M059J (cell line): ENCODE data around the gene C17orf67. TPM values are rescaled to one million over a fixed set of nuclear protein-coding genes. Genes with fewer than 3 reads are reported as not detected.
A peak's percentile ranks its signal among the peaks of the same experiment; 100 is the strongest.

Experiments
- DNase-seq: peaks from one replicate; pipeline ENCODE4 v3.0.0-alpha.2; 2012; ENCODE audit warnings: low read depth
- total RNA-seq: library from RNA; depleted of rRNA; stranded (reverse); fragments of >200 nt; shearing (Covaris generic); gene quantifications from 2 replicates; pipeline ENCODE4 v1.2.3, GENCODE V29; 2014

Gene C17orf67
- total RNA-seq, 1 experiment from 2014 or later: 0.32 TPM

DNA sequence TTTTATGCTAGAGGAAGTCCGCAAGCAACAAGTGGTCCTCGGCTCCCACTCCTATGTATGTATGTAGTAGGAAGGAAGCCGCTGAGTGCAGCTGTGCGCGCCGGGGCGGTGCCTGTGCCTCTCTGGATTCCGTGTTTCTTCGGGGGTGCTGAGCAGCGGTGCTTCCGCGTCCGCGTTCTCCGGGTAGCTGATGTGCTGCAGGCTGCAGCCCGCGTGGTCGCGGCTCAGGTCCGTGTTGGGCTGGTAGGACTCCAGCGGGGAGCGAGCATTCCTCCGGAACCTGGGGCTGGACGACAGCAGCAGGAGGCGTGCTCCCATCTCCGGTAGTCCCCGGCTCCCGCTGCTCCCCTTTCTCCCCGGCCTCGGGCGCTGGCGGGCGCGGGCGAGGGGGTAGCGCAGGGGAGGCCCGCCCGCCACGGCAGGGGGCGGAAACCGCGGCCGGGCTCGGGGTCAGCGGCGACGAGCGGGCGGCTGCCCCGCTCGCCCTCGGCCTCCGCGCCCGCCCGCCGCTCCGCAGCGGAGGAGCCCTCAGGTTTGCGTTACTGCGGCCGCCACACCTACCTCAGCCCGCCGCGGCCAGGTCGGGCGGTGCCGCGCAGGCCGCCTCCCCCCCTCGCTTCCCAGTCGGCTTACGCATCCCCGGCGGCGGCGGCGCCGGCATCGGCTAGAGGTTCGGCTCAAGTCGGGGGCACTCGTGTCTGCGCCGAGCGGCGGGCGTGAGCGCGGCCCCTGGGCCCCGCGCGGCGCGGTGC, 487 bp downstream of the C17orf67 start:
- peak; percentile 65 for DNase-seq

DNA sequence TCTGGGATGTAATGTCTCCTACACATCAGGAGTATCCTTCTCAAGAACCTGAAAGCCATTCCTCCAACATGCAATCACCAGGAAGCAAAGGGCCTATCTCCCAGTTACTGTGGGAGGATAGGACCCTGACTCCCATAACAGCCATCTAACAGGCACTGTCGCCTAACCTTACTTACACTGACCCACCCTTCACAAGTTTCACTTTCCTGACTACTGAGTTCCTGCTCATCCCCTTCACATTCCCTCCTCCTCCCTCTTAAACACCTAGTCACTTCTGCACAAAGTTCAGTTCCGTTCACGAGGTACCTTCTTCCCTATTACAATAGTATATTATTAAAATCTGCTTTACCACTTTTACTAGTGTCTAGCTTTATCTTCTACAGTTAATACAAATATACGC, 1.3 kb downstream of the C17orf67 start:
- DNase-seq: peak; percentile 7

DNA sequence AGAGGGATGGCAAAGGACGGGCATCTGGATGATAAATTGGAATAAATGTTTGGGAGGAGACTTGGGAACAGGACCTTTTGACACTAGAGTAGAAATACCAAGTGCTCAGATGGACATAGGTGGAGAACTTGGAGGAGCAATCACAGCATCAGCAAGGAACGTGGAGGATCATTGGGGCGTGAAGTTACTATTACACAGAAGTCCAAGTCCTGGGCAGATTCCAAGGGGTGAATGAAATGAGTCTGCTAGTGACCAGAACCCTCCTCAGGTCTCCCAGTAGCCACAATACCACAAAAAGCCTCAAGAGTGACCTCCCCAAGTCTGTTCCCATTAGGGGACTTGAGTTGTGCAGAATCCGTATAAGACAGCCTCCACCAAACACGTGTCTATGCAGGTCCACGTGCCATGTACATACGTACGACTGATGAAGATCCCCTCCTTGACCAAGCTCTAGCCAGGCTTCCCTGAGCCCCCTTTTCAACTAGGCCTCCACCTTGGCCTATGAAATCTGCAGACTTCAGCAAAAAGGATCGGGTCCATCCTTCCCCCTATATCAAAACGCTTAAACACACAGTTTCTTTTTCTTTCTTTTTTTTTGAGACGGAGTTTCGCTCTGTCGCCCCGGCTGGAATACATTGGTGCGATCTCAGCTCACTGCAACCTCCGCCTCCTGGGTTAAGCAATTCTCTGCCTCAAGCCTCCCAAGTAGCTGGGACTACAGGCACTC, 2.2 kb downstream of the C17orf67 start:
- no peak for DNase-seq

DNA sequence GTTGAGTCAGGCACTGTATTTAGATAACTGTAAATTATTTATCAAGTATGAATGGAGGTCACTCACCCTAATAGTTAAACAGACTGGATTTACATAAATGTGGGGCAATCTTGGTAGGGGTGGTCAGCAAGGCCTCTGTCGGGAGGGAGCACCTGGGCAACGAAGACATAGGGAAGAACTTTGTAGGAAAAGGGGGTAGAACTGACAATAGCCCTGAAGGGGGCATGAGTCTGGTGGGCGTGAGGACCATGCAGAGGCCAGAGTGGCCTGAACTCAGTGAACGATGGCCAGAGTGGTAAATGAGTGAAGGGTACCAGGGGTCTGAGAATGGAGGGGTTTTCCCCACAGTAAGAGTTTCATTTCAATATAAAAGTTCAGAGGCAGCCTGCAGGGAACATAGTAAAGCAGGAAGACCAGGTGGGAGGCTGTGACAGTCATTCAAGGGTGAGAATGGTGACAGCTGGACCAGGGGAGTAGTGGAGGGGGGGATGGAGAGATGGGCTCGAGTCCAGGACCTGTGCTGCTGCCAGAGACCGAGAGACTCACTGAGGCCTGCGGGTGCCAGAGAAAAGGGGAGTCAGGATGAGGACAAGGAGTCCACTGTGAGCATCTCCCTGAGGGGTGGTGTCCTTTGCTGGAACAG, 2.9 kb downstream of the C17orf67 start:
- DNase-seq: no peak

DNA sequence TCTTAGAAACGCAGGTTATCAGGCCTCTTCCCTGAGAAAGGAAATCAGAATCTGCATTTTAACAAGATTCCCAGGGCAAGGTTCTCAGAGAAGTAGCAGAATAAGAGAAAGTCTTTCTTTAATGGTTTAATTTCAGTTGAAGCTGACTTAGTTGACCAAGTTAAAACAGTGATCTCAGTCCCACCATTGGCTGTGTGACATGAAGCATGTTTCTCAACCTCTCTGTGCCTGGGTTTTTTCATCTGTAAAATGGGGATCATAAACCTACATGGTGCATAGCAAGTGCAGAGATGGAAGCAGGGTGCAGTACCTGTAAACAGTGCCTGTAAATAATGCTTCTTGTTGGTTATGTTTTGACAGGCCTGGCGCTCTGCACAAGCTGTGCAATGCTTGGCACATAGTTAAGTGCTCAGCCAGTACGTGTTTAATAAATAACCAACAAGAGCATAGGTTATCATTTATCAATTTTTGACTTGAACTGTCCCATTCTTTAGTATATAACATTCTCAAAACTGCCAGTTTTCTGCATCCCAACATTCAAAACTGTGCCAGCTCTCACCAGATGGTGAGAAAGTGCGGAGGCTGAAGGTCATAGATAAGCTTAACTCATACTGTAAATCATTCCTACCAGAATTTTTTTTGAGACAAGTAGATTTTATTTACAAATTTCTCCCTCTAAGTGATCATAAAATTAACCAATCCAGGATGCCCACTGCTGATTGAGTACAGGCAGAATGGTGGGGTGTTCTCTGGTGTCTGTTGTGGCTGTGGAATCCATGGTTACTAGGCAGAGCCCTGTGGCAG, 6.9 kb downstream of the C17orf67 start:
- no peak for DNase-seq

DNA sequence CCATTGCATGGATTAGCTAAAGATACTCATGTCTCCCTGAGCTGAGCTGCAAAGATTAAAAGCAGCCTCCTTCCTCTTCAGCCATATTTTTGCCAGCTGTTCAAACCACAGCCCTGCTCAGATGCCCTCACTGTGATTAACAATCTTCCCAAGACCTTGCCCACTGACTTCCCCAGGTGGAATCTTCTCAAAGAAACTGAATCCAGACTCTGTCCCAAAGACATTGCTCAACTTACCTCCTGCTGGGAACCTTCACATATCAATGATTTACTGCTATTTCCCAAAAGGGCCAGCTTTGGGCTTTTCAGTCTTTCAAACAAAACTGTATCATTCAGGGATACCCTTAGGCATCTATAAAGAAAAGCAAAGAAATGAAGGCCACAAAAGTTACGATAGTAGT, 9.2 kb downstream of the C17orf67 start:
- DNase-seq: peak; percentile 14

DNA sequence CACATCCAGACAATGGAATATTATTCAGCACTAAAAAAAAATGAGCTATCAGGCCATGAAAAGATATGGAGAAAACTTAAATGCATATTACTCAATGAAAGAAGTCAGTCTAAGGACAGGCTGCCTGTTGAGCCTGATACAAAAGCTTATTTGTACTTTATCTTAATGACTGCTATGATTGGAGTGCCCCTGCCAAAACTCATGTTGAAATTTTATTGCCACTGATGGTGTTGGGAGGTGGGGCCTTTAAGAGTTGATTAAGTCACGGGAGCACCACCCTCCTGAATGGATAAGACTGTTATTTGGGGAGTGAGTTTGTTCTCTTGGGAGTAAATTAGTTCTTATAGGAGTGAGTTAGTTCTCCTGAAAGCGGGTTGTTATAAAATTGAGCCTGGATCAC, 9.9 kb downstream of the C17orf67 start:
- DNase-seq: no peak

DNA sequence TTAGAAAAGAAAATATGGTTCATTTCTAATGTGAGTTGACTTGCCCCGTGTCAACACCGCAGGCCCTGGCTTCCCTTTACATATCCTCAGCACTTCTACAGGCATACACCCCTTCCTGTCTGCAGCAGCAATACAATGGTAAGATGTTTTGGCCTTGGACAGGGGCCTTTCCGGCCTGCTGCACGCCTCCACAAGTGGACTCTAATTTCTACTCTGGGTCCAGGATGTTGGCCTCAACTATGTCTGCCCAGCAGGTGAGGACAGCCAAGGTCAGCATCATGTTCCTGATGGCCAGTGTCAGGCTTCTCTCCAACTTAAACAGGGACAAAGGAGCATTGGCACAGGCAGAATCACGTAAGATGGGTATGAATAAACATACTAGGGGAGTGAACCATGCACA, 11.0 kb downstream of the C17orf67 start:
- no peak for DNase-seq

DNA sequence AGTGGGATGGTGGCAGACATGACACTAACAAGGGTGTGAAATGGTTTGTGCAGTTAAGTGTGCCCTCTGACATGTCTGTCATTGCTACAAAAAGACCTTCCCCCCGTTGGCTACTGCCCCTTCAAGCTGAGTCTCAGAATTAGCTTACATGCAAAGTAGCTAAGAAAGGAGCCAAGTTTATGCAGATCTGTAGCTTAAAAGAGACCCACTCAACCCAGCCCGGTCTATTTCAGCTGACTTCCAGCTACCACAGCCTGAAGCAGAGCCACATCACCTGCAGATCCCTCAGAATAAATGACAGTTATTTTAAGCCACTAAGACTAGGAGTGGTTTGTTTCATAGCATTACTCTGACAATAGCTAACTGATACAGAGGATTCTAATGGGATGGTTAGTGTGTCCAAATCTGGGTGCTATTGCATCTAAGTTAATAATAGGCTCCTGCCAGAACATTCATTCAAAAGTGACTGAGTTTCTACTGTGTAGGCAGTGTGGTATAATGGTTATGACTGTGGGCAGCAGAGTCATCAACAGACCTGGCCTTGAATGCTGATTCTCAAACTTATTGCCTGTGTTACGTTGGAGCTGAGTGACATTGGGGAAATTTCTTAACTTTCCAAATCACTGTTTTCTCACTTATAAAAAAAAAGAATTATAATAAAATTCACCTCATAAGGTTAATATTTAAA, 11.7 kb downstream of the C17orf67 start:
- DNase-seq: no peak

DNA sequence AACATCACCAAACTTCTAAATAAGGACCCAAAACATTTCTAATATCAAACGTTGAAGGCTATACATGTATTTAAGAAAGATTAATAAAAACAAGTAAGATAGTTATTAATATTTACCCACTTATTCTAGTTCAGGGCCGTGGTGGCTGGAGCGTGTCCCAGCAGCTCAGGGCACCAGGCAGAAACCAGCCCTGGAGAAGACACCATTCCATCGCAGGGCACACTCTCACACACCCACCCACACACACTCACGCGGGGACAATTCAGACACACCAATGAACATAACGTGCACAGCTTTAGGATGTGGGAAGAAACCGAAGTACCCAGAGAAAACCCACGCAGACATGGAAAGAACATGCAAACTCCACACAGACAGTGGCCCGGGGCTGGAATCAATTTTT, 13.5 kb downstream of the C17orf67 start:
- no peak for DNase-seq

DNA sequence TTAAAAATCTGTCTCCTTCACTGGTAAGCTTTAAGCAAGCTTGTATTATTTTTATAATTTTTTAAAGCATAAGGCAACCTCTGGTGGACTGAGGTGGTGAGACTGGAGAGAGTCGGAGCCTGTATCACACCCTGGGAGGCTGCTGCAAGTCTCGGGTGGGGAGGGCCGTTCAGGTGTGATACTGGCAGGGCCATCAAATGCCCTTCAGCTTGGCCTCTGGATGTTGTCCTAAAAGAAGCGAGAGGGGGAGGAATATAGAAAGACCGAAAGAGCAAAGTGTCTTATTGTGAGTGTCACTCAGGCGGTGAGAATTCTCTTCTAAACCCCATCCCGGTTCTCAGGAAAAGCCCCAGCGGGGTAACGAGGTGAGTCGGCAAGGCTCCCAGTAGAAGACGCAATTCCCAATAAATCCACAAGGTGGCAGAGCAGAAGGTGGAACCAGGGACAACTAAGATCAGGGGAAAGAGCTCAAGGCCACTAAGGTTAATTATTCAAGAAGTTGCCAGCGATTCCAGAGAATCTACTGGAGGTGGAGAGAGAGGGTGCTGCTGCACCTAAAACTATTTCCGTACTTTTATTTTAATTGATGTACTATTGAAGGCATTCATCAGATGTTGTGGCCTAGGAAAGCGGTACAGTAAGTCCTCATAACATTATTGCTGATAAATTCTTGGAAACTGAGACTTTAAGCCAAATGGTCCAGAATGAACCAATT, 14.1 kb downstream of the C17orf67 start:
- DNase-seq: peak; percentile 73

DNA sequence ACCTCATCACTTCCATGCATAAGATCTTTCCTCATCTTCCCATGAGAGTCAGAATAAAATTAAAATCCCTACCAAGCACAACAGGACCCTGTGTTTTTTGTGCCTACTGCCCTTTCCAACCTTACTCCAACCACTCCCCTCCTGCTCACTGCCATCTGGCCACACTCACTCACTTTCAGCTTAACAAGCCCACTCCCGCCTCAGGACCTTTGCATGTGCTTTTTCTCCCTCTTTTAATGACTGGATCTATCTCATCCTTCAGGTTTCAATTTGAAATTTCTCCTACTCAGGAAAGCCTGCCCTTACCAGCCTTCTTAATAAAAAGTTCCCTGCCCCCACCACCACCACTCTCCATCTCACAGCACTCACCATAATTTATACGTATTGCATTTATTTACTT, 14.7 kb downstream of the C17orf67 start:
- no peak for DNase-seq

DNA sequence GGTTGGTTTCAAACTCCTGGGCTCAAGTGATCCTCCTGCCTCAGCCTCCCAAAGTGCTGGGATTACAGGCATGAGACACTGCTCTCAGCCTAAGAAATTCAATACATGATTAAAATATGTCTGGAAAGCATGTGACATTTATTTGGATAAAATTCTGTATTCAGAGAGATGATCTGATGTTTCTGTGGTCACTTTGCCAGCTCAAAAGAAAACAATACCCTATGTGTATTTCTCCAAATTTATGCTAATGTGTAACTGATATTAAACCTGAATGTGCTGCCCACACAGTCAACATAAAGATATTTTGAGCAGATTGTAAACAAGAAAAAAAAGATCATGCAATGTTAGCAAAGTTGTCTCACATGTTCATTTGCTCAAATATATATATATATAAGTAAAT, 16.7 kb downstream of the C17orf67 start:
- no peak for DNase-seq

DNA sequence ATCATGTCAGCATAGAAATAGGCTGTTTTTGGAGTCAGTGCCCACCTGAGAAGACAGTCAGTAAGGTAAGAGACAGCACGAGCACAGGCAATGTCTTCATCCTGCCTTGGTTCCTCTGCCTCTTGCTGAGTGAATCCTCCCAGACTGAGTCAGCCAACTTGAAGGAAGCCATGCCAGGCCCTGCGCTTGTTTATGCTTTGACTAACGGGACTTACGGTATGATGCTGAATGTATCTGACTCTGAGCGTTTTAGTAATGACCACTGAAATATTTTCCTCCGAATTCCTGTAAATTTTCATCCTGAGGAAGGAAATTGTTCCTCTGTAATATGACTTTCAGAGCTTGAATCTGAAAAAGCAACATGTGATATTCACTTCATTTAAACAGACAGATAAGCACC, 18.0 kb downstream of the C17orf67 start:
- peak; percentile 49 for DNase-seq

DNA sequence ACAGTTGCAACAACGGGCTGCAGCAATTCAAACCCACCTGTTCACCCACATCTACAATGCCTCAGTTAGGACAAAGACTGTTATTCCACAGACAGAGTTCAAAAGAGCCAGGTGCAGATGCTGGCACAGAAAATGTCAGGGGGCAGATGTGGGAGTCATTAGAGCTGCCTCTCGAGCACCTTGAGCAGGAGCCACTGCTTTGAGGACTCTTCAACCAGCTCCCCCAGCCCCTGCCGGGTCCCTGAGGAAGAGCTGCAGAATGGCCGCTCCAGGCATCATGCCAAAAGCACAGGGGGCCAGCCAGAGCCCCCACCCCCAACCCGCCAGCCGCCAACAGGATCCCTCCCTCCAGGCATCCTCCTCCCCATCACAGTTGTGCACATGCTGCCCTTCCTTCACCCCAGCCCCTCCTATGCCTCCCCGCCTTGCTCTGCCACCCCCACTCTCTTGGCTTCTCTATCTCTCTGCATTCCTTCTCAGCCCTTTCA, 20.8 kb downstream of the C17orf67 start:
- DNase-seq: no peak

DNA sequence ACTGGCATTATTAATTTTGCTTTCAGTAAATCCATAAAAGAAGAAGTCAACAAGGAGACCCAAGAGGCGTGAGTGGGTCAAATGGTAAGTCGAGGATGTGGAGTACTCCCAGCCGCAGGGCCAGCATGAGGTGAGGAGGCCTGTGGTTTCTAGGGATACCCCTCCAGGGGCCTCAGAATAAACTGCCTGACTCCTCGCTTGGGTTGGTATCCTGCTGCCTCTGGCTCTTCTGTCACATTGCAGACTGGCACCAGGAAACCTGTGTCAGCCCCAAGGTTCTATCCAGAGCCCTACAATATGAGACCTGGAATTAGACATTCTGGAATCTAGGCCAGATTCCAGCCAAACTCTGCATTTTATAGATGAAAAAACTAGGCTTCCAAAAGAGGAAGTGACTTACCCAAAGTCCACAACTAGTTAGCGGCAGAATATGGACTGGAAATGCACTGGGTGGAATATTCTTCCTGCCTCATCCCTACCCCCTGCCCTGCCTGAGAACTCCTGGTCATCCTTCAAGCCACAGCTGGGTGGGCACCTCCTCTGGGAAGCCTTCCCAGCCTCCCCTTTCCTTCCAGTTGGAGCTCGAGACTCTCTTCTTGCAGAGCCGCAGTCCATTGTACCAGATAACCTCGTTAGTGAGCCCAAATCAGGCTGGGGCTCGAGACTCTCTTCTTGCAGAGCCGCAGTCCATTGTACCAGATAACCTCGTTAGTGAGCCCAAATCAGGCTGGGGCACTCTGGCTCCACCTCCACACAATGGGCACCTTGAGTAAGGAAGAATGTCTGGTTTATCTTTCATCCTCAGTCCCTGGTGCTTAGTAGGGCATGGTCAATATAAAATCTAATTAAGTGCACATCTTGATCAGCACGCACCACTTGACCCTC, 22.6 kb downstream of the C17orf67 start:
- DNase-seq: no peak

DNA sequence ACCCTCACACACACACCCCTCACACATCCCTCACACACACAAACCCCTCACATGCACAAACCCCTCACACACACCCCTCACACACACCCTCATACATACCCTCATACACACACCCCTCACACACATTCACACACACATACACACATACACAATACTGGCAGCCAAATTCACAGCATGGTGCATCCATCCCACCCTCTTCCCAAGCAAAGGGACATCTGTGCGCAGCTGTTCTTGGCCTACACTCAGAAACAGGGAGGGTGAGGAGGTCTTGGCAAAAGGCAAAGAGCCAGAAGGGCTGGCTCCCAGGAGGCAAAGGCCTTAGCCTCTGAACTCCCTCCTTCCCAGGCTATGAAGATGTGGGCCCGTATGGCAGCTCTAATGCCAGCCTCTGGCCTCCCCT, 23.4 kb downstream of the C17orf67 start:
- DNase-seq: no peak

DNA sequence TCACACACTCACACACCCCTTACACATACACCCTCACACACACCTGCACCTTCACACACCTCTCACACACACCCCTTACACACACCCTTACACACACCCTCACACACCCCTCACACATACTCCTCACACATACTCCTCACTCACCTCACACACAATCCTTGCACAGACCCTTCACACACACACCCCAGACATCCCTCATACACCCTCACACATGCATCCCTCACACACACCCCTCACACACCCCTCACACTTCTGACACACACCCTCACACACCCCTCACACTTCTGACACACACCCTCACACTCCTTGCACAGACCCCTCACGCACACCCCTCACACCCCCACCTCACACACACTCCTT, 23.9 kb downstream of the C17orf67 start:
- no peak for DNase-seq

DNA sequence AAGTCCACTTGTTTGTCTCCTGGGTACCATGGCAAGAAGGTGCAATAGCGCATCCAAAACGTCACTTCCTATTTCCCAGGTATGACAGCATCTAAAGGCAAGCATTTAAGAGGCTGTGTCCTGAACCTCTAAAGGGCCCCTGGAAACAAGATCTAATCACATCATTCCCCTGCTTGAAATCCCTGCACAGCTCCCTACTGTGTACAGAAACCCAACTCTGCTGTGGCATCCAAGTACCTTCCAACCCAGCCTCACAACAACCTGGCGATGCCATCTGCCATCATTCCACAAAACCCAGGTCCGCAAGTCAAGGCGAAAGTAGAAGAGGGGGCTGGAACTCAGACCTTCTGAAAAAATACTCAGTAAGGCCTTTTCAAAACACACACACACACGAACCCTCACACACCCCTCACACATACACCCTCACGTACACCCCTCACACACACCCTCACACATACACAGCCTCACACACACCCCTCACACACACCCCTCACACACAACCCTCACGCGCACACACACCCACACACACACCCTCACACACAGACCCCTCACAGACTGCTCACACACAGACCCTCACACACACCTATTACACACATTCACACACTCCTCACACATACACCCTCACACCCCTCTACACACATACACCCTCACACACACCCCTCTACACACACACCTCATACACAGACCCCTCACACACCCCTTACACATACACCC, 24.5 kb downstream of the C17orf67 start:
- DNase-seq: no peak
